HG02610 (cell line): ENCODE data around the gene PRKAR1A.

Experiments
- ATAC-seq: cut with Tn5 transposase; IDR thresholded peaks from one replicate; pipeline ENCODE4 v1.9.1; 2021; ENCODE audit warnings: mild to moderate bottlenecking, moderate library complexity; ENCODE audit not compliant: unreplicated experiment

PRKAR1A gene

GRCh38 chr17:68539548-68540467 is 27.6 kb downstream of the PRKAR1A start:
- ATAC-seq, result no peak

- no peak for ATAC-seq
Measured at GRCh38 chr17:68540981-68541380, 28.8 kb downstream of the PRKAR1A start.

- no peak for ATAC-seq
Measured at GRCh38 chr17:68541816-68542215, 29.6 kb downstream of the PRKAR1A start.

- ATAC-seq, result no peak
Measured at GRCh38 chr17:68542698-68543463, 30.7 kb downstream of the PRKAR1A start.

GRCh38 chr17:68544111-68544915 is 32.1 kb downstream of the PRKAR1A start:
- ATAC-seq, result no peak

GRCh38 chr17:68556551-68556950 is 44.3 kb downstream of the PRKAR1A start:
- ATAC-seq, result no peak

GRCh38 chr17:68559316-68559715 is 47.1 kb downstream of the PRKAR1A start:
- ATAC-seq, result no peak

GRCh38 chr17:68560966-68561720 is 48.9 kb downstream of the PRKAR1A start:
- ATAC-seq, result no peak

- ATAC-seq, result no peak
Measured at GRCh38 chr17:68562736-68563135, 50.5 kb downstream of the PRKAR1A start.

GRCh38 chr17:68564415-68565111 is 52.3 kb downstream of the PRKAR1A start:
- ATAC-seq, result no peak

- ATAC-seq, result no peak
Measured at GRCh38 chr17:68565661-68566441, 53.6 kb downstream of the PRKAR1A start.

GRCh38 chr17:68566442-68566738 is 54.2 kb downstream of the PRKAR1A start:
- ATAC-seq, result no peak

- no peak for ATAC-seq
Measured at GRCh38 chr17:68567035-68567434, 54.8 kb downstream of the PRKAR1A start.

GRCh38 chr17:68567581-68567980 is 55.4 kb downstream of the PRKAR1A start:
- ATAC-seq, result no peak

GRCh38 chr17:68568581-68568980 is 56.4 kb downstream of the PRKAR1A start:
- ATAC-seq, result no peak

GRCh38 chr17:68569346-68569745 is 57.1 kb downstream of the PRKAR1A start:
- ATAC-seq, result no peak

- no peak for ATAC-seq
Measured at GRCh38 chr17:68570526-68570925, 58.3 kb downstream of the PRKAR1A start.

- ATAC-seq, result no peak
Measured at GRCh38 chr17:68572138-68572842, 60.1 kb downstream of the PRKAR1A start.

GRCh38 chr17:68573338-68573737 is 61.1 kb downstream of the PRKAR1A start:
- no peak for ATAC-seq
